Measurements from ENCODE around the gene DFFB. TPM values are rescaled to one million over a fixed set of nuclear protein-coding genes. Genes with fewer than 3 reads are reported as not detected.
"Not testable (repeated sequence)": the region's sequence is repeated elsewhere in the genome, so short reads cannot be mapped to it uniquely, and the experiment has no call there.

DFFB gene
- polyA plus RNA-seq, 1 donor, result 4.6 TPM

DNA sequence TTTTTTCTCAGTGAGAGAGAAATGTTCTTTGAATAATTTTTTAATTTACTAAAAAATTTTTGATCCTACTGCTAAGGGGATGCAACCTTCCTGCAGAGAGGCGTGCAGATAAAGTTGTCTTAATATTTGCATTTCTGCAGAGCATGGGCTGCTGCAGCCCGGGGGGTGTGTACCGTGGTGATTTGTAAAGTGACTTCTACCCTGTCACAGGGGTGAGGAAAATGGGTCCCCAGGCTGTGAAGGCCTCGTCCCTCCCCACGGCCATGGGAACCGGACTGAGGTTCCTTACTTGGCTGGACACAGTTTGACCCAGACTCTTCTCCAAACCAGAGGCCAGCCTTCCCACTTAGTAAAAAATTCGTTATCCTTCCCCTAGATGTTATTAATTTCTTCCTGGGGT lies 52.3 kb downstream of the DFFB start:
- no peak for DNase-seq (ENCODE audit: low read depth)

DNA sequence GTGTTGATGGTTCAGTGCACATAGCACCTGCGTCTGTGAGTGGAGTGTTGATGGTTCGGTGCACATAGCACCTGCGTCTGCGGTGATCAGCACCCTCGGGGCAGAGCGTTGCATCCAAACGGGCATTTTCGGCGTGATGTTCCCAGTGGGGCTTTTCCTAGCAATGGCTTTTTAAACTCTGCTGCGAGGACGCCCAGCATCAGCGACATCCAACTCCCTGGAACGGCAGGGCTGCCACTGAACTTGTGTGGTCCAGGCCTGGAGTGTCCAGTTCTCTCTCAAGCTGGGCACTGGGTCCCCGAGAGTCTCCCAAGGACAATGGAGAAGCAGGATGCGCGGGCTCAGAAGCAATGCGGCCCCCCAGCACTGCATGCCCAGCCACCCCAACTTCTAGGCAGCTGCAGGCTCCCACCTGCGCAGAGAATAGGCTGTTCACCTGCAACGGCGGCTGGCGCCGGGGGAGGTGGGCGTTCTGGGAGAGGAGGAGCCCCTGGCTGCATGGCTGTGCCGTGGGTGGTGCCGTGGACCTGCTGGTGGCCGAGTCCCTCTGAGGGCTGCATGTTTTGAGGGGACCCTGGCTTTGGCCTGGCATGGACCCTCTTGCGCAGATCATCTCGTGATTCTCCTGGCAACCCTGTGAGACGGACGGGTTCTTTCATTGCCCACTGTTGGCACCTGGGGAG lies 52.9 kb downstream of the DFFB start:
- DNase-seq (ENCODE audit: low read depth), result no peak

DNA sequence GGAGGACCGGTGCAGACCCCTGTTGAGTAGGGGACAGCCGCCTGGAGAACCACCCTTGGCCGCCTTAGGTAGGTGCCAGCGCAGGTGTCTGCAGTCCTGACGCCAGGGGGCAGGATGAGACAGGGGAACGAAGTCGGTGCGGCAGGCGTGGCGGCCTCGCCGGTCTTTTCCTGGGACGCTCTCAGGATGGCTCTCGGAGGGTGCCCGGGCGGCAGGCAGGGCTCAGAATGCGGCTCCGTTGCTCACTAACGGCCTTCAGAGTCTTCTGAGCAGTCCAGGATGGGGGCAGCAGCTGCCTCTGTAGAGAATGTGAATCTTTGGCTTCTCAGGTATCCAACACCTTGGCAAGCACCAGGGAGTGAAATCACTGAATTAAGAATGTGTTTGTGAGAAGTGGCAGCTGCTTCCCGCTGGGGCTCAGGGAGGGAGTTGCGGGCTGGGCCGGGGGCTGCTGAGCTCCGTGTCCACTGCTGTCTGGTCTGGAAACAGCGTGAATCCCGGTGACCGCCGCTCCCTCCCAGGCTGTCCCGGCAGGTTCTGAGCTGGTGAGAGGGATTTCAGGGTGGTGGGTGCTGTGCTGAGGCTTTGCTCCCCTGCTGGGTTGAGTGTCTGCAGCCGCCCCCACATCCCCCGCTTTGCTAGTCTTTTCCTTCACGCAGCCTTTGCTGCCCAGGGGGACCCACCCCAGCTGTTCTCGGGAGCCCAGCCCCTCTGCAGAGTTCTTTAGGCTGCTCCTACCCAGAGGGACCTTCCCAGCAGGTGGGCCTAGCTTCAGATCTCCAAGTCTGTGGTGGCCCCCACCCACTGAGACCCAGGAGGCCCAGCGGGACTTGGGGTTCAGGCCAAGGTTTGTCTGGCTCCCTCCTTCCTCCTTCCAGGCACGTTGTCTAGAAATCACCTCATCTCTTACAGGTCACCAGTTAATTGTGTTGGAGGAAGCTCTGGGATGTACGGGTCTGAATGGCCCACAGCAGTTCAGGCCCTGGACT lies 53.9 kb downstream of the DFFB start:
- DNase-seq (ENCODE audit: low read depth), result no peak

DNA sequence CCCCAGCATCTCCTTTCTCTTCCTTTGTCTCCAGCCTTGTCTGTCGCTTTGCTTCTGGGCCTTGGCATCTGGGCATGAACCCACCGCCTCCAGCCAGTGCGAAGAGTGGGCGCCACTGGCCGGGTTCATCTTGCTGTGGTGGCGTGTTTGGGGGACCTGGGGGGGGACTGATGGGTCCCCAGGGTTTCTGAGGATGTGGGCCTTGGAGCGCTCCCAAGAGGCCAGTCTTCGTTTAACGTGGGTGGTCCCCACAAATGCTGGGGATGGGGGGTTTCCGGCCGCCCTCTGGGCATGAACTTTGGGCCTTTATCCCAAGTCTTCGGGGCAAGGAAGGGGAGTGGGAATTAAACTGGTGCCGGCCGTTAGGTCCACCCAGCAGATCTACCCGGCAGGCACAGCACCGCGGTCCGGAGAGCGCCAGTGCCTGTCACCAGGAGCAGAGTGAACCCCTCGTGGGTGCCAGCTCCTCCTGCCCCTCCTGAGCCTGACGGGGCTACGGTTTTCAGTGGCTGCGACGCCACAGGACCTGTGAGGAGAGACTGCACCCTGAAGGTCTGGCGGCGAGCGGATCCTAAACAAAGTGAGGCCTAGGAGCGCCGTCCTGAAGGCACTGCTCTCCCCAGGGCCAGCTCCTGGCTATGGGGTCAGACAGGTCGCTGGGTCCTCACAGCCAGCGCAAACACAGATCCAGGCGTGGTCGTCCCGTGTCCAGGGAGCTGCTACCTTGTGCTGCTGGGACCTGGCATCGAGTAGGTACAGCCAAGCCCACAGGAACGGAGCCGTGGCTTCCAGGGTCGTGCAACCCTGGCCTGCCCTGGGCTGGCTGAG lies 54.9 kb downstream of the DFFB start:
- DNase-seq (ENCODE audit: low read depth), result no peak

DNA sequence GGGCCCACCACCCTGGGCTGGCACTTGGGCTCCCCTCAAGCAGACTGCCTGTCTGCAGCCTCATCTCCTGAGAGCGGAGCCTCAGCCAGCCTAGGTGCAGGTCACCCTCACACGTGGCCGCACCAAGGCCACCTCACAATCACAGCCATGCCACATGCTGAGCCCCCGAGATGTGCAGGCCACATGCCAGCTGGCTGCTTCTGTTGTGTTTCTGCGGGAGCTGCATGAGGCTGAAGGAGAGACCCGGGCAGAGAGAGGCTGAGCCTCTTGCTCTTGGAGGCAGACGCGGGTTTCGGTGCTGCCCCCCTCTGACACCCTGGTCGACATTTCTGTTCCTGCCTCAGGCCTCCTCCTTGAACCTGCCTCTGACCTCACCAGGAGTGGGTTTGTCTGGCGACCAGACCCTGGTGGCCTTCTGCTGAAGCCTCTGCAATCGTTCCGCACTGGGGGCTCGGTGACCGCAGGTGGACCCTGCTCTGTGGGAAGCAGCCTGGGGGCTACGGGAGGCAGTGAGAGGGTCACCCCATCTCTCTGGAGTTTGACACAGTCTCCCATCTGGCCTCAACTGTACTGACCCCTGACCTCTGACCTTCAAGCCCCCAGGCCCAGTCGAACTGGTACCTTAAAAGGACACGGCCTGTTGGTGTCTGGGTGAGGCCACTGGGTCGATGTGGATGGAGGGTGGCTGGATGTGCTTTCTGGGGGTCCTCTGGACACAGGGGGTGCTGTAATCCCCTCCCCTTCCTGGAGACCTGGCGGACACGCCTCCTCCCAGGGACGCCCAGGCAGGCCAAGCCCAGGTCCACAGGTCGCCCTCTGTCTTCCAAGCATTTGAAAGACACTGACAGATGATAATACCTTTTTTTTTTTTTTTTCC lies 55.8 kb downstream of the DFFB start:
- no peak for DNase-seq (ENCODE audit: low read depth)

DNA sequence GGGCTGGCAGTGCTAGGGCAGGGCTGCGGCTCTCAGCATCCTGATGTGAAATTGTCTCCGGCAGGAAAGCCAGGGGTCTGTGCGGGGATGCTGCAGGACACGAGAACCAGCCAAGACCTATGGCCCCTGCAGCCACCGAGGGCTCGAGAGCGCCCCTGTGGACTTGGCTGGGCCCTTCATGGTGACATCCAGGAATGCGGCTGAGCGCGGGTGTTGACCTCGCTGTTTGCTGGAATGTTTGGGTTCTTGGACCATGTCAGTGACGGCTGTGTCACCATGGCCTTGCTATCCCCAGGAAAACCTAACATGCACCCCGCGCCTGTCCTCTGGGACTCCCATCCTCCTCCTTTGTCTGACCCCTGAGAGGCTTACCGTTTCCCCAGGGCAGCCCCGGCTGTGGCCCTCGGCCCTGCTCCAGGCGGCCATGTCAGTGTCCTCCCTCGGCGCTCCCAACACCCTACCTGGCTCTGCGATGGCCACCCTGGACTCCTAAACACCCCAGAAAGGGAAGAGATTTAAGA lies 57.1 kb downstream of the DFFB start:
- DNase-seq (ENCODE audit: low read depth), result no peak

DNA sequence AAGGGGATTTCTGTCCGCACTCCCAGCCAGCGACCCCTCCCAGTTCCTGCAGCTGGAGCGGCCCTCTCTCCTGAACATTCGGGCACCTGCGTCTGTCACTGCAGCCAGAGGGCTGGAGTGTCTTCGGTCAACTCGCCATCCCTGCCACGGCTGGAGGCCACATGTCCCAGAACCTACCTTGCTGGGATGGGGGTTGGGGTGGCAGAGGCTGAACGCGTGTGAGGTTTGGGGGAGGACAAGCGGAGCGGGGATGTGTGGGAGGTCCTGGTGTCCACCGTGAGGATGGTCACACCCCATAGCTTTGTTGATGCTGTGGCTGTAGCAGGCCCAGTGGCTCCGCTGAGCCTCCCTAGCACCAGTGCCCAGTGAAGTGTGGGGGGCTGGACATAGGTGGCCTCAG lies 57.6 kb downstream of the DFFB start:
- DNase-seq (ENCODE audit: low read depth), result no peak

DNA sequence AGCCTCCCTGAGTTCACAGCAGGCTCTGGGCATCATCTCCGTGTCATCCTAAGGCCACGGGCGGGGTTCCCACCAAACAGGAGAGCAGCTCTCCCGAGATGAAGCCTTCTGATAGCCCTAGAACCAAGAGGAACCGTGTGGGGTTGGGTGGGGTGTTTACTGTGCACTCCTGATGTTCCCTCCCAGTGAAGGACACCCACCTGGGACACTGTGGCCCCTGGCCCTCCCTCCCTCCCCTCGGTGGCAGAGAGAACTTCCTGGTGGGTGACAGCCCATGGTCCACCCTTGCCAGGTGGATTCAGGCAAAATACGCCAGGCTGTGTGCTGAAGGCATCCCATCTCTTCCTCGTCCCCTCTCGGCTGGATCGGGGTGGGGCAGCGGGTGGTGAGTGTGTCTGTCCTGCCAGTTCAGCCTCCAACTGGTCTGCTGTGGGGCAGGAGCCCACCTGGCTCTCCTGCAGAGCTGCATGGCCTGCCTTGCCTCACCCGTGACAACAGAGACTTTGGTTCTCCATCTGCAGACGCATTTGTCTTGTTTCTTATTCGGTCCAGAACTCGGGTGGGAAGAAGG lies 58.4 kb downstream of the DFFB start:
- DNase-seq (ENCODE audit: low read depth), result no peak

DNA sequence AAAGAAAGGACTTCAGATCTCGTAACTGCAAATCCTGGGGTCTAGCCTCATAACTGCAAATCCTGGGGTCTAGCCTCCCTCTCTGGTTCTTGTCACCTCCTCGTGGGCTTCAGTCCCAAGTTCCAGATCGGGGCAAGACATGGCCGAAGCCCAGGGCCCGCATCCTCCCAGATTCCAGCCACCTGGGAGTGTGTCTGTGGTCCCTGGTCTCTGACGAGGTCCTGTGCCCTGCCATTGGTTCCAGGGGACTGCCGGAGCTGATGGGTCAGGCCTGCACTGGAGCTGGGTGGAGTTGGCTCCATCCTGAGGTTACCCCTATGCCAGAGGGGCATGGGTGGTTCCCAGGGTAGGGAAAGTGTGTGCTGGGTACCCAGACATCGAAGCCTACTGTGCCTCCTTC lies 60.5 kb downstream of the DFFB start:
- DNase-seq (ENCODE audit: low read depth), result no peak

DNA sequence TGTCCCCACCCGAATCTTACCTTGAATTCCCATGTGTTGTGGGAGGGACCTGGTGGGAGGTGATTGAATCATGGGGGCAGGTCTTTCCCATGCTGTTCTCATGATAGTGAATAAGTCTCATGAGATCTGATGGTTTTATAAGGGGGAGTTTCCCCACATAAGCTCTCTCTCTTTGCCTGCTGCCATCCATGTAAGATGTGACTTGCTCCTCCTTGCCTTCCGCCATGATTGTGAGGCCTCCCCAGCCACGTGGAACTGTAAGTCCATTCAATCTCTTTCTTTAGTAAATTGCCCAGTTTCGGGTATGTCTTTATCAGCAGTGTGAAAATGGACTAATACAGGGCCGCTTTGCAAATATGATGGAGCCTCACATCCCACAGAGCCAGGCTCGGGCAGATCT lies 61.1 kb downstream of the DFFB start:
- DNase-seq (ENCODE audit: low read depth), result not testable (repeated sequence)

DNA sequence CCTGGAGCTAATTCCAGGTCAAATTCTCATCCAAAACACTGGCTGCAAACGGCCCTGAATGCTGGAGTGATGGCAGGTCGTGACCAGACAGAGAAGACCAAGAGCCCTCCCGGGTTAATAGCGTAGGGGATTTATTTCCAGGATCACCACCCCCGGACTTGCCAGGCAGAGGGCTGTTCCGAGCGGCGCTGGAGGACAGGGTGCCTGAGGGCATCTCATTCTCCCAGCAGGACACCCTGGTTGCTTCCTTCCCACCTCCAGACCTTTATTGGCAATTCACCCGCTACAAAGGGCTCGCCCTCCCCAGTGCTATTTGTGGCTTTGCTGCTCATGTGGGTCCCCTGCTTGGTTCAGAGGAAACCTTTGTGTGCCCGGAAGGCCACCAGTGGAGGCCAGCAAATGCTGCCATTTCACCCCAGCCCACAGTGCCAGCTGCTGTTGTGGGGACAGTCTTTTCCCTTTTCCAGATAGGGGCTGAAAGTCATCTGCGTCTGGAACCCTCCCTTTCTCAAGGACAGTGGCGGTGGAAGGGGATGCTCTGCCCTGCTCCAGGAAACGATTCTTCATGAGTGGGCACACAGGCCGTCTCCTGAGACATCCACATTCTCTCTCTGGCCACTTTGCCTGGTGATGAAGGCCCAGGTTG lies 61.8 kb downstream of the DFFB start:
- DNase-seq (ENCODE audit: low read depth), result no peak

DNA sequence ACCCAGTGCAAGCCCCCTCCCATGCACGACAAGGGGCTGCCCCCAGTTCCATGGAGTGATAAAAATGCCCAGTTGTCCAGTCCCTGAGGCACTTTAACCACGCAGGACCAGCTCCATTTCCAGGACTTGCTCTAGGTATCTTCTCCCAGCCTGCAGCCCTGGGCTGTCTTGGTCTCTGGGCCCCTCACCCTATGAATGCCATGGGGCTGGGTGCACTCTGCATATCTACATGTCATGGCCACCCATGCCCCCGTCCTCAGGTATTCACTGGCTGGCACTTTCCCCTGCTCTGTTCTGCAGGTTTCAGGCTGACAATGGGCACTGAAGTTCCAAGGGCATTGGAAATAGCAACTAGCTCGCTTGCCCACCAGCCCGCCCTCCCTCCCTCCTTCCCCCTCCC lies 62.4 kb downstream of the DFFB start:
- DNase-seq (ENCODE audit: low read depth), result no peak

DNA sequence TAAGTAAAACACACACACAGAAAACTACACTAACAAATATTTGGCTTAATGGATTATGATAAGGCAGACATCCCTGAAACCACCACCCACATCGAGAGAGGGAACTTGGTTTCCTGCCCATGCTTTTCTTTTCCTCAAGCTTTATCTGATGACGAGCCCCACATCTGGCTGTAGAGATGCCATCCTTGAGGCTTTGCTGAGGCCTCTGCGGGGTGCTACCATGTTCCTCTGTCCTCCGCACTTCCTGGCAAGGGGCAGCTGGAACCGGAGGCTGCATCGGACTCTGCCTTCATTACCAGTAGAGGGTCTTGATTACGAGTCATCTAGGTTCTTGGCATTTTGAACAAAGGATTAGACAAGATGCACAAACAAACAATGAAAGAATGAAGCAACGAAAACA lies 64.5 kb downstream of the DFFB start:
- DNase-seq (ENCODE audit: low read depth), result no peak

DNA sequence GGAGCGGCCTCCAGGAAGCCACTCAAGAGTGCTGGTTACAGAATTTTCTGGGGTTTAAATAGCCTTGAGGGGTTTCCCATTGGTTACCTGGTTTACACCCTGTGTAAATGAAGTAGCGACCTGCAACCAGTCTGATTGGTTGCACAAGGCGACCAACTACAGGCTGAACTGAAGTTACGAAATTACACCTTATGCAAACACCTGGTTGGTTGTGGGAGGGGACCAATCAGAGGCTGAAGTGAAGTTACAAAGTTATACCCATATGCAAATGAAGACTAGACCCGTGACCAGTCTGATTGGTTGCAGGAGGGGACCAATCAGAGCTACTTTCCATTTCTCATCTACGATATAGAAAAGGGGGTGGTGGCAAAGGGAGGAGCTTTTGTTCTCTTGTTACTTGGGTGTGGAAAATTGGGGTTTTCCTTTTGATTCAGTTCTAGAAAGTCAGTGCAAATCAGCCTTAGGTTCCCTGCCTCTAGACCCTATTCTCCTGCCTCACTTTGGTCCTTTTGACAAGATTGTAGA lies 65.0 kb downstream of the DFFB start:
- DNase-seq (ENCODE audit: low read depth), result no peak

DNA sequence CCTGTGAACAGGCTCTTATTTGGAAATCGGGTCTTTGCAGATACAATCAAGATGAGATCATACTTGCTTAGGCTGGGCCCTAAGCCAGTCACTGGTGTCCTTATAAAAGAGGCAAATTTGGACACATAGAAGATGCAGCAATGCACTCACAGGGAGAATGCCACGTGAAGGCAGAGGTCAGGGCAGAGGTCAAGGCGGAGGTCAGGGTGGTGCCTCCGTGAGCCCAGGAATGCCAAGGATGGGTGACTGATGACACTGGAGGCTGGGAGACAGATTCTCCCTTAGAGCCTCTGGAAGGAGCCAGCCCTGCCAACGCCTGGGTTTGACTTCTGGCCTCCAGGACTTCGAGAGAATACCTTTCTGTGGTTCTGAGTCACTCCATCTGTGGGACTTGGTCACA lies 65.6 kb downstream of the DFFB start:
- DNase-seq (ENCODE audit: low read depth), result no peak

DNA sequence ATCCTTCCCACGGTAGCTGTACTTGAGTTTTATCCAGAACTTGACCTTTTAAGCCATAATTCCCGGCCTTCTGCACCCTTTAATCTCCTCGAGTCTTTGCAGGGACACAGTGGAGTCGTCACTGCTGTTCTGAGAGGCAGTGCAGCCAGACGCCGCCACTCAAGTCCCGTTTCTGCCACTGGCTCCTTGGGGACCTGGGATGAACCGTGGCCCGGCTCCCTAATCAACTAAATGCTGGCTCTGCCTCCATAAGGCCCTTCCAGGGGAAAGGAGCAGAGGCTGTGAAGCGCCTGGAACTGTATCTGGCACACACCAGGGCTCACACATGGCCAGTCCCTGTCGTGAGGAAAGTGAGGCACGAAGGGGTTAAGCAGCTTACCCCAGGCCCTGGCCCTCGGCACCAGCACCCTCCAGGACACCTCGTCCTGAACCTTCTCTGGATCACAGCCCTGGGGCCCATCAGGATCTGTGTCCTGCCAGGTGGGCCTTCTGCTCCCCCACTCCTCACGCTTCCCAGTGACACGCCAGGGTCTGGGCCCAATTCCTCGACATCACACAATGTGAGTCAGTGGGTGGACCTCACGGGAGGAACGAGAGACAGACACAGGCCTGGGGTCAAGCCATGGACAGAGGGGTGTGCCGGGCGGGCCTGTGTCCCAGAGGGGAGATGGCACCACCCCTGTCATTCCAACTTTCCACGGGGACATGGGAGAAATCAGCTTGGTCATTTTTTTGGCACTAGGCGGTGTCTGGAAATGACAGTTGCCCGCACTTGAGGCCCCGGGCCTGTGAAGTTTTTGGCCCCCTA lies 66.3 kb downstream of the DFFB start:
- DNase-seq (ENCODE audit: low read depth), result no peak

DNA sequence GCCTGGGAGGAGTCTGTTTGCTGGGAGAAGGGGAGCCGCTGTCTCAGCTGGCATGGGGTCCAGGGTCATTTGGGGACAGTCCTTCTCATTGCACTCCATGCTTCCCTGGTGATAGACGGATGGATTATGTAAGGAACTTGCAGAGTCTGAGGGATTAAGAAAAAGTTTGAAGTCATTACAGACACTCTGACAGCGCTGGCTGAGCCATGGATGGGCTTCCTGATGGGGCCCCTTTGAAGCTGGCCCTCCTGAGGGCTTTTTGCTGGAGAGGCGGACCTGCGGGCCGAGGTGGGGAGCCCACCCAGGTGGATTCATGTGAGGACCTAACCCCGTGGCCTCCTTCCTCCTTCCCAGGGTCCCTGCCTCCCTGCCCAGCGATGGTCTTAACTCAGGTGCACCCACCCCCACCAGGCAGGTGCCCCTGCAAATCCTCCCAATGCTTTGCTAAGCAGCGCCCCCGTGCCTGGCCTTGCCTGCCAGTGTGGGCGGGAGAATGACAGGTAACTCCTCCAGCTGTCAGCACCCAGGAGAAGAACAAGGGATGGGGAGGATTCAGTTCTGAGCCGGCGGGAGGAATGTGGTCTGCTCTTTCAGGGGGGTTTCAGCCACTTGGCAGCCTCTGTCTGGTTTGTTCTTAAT lies 67.0 kb downstream of the DFFB start:
- DNase-seq (ENCODE audit: low read depth), result no peak

DNA sequence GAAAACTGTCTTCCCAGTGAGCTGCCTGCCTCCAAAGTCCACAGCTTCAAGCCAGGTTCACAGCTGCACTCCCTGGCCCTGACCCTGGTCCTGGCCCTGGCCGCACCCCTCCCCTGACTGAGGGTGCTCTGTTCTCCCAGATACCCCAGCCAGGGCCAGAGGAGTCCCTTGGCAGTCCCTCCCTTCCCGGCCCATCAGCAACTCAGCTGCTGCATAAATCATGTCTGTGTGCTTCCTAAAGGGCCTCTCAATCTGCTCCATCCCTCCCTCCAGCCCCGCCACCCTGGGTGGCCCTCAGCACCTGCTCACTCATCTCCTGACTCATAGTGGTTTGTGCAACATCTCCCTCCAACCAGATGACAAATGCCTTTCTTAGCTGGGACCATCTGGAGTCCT lies 67.5 kb downstream of the DFFB start:
- DNase-seq (ENCODE audit: low read depth), result no peak

Measured in forelimb muscle (tissue), 1 donor.